Body of pancreas (tissue), 4 donors: Measurements from ENCODE around the gene CELF1. TPM values are rescaled to one million over a fixed set of nuclear protein-coding genes. Genes with fewer than 3 reads are reported as not detected.

ENCODE experiments used
- ATAC-seq: fragments of 150-250 bp; one replicate; pipeline ENCODE4 v1.9.1; 2016
- DNase-seq, 4 donors: peaks; one replicate each; pipeline ENCODE4 v3.0.0-alpha.2; 2019
- H3K27ac ChIP-seq, 4 donors: fragments of 200-600 bp; sonication (generic); 1 replicate in 3 of 4; 2 replicates in 1 of 4; pipeline versions ENCODE4 v1.5.1 to v1.6.1; 2016 to 2019; ENCODE audit warnings: mild to moderate bottlenecking in 1 of 4, mixed read lengths in 1 of 4, moderate library complexity in 1 of 4
- H3K27me3 ChIP-seq, 2 donors: fragments of 200-600 bp; sonication (generic); one replicate each; pipeline ENCODE4 v1.6.0; 2016; ENCODE audit warnings: mild to moderate bottlenecking in 1 of 2
- H3K36me3 ChIP-seq, 2 donors: fragments of 200-600 bp; sonication (generic); replicated peaks in 1 of 2; 2 replicates each; pipeline ENCODE4 v1.5.1; 2016; ENCODE audit warnings: low read depth in 2 of 2; ENCODE audit not compliant: insufficient read depth in 1 of 2
- H3K4me1 ChIP-seq: fragments of 200-600 bp; sonication (generic); one replicate; pipeline ENCODE4 v1.6.0; 2016
- H3K4me3 ChIP-seq, 2 donors: fragments of 200-600 bp; sonication (generic); 1 replicate in 1 of 2; 2 replicates in 1 of 2; pipeline ENCODE4 v1.5.1; 2016 to 2019
- H3K9me3 ChIP-seq, 3 donors: fragments of 200-600 bp; sonication (generic); 1 replicate in 2 of 3; 2 replicates in 1 of 3; pipeline ENCODE4 v1.5.1; 2016
- POLR2A ChIP-seq, 3 donors: fragments of 450-650 bp; IDR thresholded peaks; one replicate each; pipeline ENCODE4 v1.6.1; 2016; ENCODE audit warnings: antibody characterized with exemption in 3 of 3, mild to moderate bottlenecking in 2 of 3
- WGBS, 2 donors: methylation state at CpG; one replicate each; pipeline ENCODE4 v1.1.5; 2017; 5-methylcytosine and 5-hydroxymethylcytosine counted together
- intact Hi-C: fragments of 100-400 bp; cut with DNase I; formaldehyde crosslinking; loops from one replicate; pipeline ENCODE4 v1.15.1; 2023
- total RNA-seq, 2 donors: library from RNA; depleted of rRNA; stranded (reverse); fragments of >200 nt; gene quantifications; one replicate each; pipeline ENCODE4 v1.1.0, GENCODE V29; 2016
- TF ChIP-seq, protein P1 (sequence below), 7 experiments: fragments of 450-650 bp in 4 of 7; fragments of 200-600 bp in 3 of 7; sonication (generic) in 3 of 7; IDR thresholded peaks; one replicate each; pipeline ENCODE4 v1.5.1; 2016 to 2019; ENCODE audit warnings: antibody characterized with exemption in 7 of 7

CELF1 gene
- total RNA-seq, 2 donors from 2014 or later, result 56.0 to 86.0 TPM

GRCh38 chr11:47516155-47516554 is 36.8 kb downstream of the CELF1 start:
- H3K9me3 ChIP-seq, result no peaks in the 10 kb centered on the region
- ATAC-seq (no peak), DNase-seq (no peak)
- peaks cover 39% of the 10 kb centered on the region for H3K4me1 ChIP-seq
- H3K27me3 ChIP-seq, result no peaks in the 10 kb centered on the region
- no peaks in the 10 kb centered on the region for H3K36me3 ChIP-seq
- WGBS, 2 donors, result 82 to 86% methylated on average over 3 of the region's 3 CpGs
- TF ChIP-seq POLR2A (IDR thresholded peaks at IDR 0.05), result no peak
- TF ChIP-seq, protein P1, sequence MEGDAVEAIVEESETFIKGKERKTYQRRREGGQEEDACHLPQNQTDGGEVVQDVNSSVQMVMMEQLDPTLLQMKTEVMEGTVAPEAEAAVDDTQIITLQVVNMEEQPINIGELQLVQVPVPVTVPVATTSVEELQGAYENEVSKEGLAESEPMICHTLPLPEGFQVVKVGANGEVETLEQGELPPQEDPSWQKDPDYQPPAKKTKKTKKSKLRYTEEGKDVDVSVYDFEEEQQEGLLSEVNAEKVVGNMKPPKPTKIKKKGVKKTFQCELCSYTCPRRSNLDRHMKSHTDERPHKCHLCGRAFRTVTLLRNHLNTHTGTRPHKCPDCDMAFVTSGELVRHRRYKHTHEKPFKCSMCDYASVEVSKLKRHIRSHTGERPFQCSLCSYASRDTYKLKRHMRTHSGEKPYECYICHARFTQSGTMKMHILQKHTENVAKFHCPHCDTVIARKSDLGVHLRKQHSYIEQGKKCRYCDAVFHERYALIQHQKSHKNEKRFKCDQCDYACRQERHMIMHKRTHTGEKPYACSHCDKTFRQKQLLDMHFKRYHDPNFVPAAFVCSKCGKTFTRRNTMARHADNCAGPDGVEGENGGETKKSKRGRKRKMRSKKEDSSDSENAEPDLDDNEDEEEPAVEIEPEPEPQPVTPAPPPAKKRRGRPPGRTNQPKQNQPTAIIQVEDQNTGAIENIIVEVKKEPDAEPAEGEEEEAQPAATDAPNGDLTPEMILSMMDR (IDR thresholded peaks at IDR 0.05), result no peak
- intact Hi-C loops, result no loop called here
- H3K27ac ChIP-seq, result no peak overlapping the region
- H3K4me3 ChIP-seq, result no peak overlapping the region

DNA sequence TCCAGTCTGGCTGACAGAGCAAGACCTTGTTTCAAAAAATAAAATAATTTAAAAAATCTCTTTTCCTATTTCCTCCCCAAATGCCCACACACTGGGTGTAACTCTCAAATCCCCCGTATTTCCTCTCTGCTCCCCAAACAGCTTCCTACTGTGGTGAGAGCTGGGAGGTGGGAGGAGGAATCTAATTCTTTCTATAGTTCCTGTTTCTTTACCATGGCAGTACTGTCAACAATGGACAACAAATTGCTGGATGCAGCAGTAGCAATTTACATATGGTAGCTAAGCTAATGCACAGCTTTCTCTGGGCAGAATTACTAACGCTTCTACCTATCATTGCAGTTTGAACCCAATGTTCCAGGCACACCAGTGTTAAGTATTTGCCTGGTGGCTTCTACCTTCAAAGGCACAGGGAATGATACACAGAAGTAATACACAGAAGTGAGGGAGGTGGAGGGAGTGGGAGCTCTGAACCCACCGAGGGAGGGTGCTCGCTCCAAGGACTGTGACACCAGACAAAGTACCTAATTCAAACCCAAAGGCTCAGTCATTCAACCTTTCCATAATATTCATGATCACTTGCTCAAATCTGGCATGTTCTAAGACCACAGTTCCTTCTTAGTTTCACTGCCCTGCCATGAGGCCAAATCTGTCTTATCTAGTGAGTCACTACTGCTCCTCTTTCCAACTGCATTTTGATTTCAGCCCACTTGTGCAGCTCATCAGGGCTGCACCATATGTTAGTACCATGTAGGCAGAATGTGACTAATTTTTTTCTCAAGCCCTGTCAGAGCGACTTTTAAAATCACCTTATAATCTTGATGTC is 37.9 kb downstream of the CELF1 start:
- ATAC-seq, result no peak
- Histone ChIP-seq H3K36me3 (no peaks in the 10 kb centered on the region), H3K27me3 (no peaks in the 10 kb centered on the region), H3K9me3 (no peaks in the 10 kb centered on the region), H3K27ac (peak overlapping the region in 1 of 4 donors; percentile 16), H3K4me3 (no peak overlapping the region), H3K4me1 (peaks cover 48% of the 10 kb centered on the region)
- TF ChIP-seq, protein P1 (IDR thresholded peaks at IDR 0.05), result no peak
- no peak for TF ChIP-seq POLR2A (IDR thresholded peaks at IDR 0.05)
- no peak for DNase-seq
- 80 to 91% methylated on average over 5 of the region's 5 CpGs for WGBS, 2 donors
- intact Hi-C loops, result no loop called here

- Histone ChIP-seq H3K27me3 (no peaks in the 10 kb centered on the region), H3K27ac (peak overlapping the region in 1 of 4 donors; percentile 10), H3K4me1 (peaks cover 54% of the 10 kb centered on the region), H3K36me3 (no peaks in the 10 kb centered on the region), H3K4me3 (no peak overlapping the region), H3K9me3 (no peaks in the 10 kb centered on the region)
- intact Hi-C loops, result no loop called here
- 33 to 34% methylated on average over 2 of the region's 2 CpGs for WGBS, 2 donors
- TF ChIP-seq, protein P1 (IDR thresholded peaks at IDR 0.05), result no peak
- no peak for TF ChIP-seq POLR2A (IDR thresholded peaks at IDR 0.05)
- ATAC-seq (no peak), DNase-seq (no peak)
Measured at GRCh38 chr11:47512701-47513100, 40.2 kb downstream of the CELF1 start.

DNA sequence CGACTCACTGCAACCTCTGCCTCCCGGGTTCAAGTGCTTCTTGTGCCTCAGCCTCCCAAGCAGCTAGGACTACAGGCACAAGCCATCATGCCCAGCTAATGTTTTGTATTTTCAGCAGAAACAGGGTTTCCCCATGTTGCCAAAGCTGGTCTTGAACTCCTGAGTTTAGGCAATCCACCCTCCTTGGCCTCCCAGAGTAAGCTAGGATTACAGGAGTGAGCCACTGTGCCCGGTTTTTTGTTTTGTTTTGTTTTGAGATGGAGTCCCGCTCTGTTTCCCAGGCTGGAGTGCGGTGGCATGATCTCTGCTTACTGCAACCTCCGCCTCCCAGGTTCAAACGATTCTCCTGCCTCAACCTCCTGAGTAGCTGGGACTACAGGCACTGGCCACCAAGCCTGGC is 41.0 kb downstream of the CELF1 start:
- 88 to 89% methylated on average over 7 of the region's 7 CpGs for WGBS, 2 donors
- TF ChIP-seq POLR2A (IDR thresholded peaks at IDR 0.05), result no peak
- TF ChIP-seq, protein P1 (IDR thresholded peaks at IDR 0.05), result no peak
- DNase-seq (no peak), ATAC-seq (no peak)
- Histone ChIP-seq H3K27ac (no peak overlapping the region), H3K9me3 (no peaks in the 10 kb centered on the region), H3K4me1 (peaks cover 56% of the 10 kb centered on the region), H3K27me3 (no peaks in the 10 kb centered on the region), H3K36me3 (no peaks in the 10 kb centered on the region), H3K4me3 (no peak overlapping the region)
- intact Hi-C loops, result no loop called here

DNA sequence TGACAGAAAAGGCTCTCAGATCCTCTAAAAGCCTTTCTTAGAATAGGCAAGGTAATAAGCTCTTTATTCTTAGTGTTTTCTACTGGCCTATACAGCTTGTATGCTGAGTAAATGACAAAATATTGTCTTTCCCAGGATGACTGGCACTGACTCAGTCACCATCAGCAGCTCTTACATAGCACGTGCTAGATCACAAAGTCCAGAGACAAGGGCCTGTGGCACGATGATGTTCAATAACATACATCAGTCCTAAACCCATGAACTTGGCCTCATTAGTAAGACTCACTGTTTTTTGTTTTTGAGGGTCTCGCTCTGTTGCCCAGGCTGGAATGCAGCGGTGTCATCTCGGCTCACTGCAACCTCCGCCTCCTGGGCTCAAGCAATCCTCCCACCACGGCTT is 42.7 kb downstream of the CELF1 start:
- TF ChIP-seq, protein P1 (IDR thresholded peaks at IDR 0.05), result no peak
- TF ChIP-seq POLR2A (IDR thresholded peaks at IDR 0.05), result no peak
- Histone ChIP-seq H3K27me3 (no peaks in the 10 kb centered on the region), H3K4me1 (peaks cover 52% of the 10 kb centered on the region), H3K9me3 (no peaks in the 10 kb centered on the region), H3K36me3 (no peaks in the 10 kb centered on the region), H3K27ac (peak overlapping the region in 2 of 4 donors; percentile 36 to 64), H3K4me3 (no peak overlapping the region)
- DNase-seq, result no peak
- intact Hi-C loops, result no loop called here
- no peak for ATAC-seq
- 90 to 91% methylated on average over 7 of the region's 7 CpGs for WGBS, 2 donors
